ENCODE results near the gene PDZD2.

PDZD2 gene

DNA sequence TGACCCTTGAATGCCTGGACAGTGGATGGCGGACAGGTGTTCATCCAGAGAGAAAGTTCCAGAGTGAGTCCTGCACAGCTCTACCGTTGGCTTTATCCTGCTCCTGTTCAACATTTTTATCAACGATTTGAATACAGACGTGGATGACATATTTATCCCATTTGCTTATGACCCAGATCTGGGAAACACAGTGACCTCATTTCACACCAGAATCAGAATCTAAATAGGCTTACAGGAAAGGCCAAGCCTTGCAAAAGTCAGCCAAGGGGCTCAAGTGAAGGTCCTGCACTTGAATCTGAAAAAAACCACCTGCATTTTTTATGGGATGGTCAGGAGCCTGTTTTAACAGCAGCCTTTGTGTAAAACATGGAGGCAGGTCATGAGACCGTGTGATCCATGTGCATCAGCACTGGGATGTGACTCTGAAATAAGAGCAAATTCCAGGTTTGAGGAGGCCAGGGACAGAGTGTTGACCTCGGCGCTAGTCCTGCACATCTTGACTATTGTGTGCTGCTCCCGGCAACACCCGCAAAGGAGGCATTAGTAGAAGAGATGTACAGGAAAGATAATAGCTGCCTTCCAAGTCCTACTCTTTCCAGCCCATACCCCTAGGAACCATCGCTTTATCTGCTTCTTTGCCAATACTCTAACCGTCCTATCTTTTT lies 18.5 kb downstream of the PDZD2 start:
- Histone ChIP-seq H3K79me2 (ENCODE audit: control insufficient read depth, low read length) (no peaks in the 10 kb centered on the region), H3F3A (ENCODE audit: control insufficient read depth, insufficient read depth) (no peaks in the 10 kb centered on the region), H3K4me3 (ENCODE audit: low read length) (no peak overlapping the region), H3K27me3 (ENCODE audit: control insufficient read depth, low read length) (no peaks in the 10 kb centered on the region), H3K4me1 (ENCODE audit: control insufficient read depth, low read length) (no peaks in the 10 kb centered on the region), H4K20me1 (ENCODE audit: control insufficient read depth, insufficient read depth, low read depth, low read length) (no peaks in the 10 kb centered on the region), H3K27ac (ENCODE audit: low read depth, low read length) (no peak overlapping the region), H3K4me2 (ENCODE audit: low read length) (no peak overlapping the region), H3K36me3 (ENCODE audit: control insufficient read depth, low read length) (no peaks in the 10 kb centered on the region), H3K9me2 (replicated peaks; ENCODE audit: control insufficient read depth, low read length) (no peaks in the 10 kb centered on the region), H3K9me3 (ENCODE audit: control insufficient read depth, insufficient read depth, low read length) (no peaks in the 10 kb centered on the region)
- TF ChIP-seq, protein P1, sequence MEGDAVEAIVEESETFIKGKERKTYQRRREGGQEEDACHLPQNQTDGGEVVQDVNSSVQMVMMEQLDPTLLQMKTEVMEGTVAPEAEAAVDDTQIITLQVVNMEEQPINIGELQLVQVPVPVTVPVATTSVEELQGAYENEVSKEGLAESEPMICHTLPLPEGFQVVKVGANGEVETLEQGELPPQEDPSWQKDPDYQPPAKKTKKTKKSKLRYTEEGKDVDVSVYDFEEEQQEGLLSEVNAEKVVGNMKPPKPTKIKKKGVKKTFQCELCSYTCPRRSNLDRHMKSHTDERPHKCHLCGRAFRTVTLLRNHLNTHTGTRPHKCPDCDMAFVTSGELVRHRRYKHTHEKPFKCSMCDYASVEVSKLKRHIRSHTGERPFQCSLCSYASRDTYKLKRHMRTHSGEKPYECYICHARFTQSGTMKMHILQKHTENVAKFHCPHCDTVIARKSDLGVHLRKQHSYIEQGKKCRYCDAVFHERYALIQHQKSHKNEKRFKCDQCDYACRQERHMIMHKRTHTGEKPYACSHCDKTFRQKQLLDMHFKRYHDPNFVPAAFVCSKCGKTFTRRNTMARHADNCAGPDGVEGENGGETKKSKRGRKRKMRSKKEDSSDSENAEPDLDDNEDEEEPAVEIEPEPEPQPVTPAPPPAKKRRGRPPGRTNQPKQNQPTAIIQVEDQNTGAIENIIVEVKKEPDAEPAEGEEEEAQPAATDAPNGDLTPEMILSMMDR (IDR thresholded peaks at IDR 0.05; ENCODE audit: low read depth, low read length, poor library complexity, severe bottlenecking): no peak
- TF ChIP-seq EZH2phosphoT487 (IDR thresholded peaks at IDR 0.05; ENCODE audit: borderline replicate concordance, low read length): no peak

- Histone ChIP-seq H3K4me3 (ENCODE audit: low read length) (no peak overlapping the region), H3K27ac (ENCODE audit: low read depth, low read length) (no peak overlapping the region), H3K9me3 (ENCODE audit: control insufficient read depth, insufficient read depth, low read length) (no peaks in the 10 kb centered on the region), H3K27me3 (ENCODE audit: control insufficient read depth, low read length) (no peaks in the 10 kb centered on the region), H3K4me1 (ENCODE audit: control insufficient read depth, low read length) (no peaks in the 10 kb centered on the region), H3F3A (ENCODE audit: control insufficient read depth, insufficient read depth) (no peaks in the 10 kb centered on the region), H3K79me2 (ENCODE audit: control insufficient read depth, low read length) (no peaks in the 10 kb centered on the region), H4K20me1 (ENCODE audit: control insufficient read depth, insufficient read depth, low read depth, low read length) (no peaks in the 10 kb centered on the region), H3K36me3 (ENCODE audit: control insufficient read depth, low read length) (no peaks in the 10 kb centered on the region), H3K4me2 (ENCODE audit: low read length) (no peak overlapping the region), H3K9me2 (replicated peaks; ENCODE audit: control insufficient read depth, low read length) (no peaks in the 10 kb centered on the region)
- TF ChIP-seq EZH2phosphoT487 (IDR thresholded peaks at IDR 0.05; ENCODE audit: borderline replicate concordance, low read length): no peak
- TF ChIP-seq, protein P1 (IDR thresholded peaks at IDR 0.05; ENCODE audit: low read depth, low read length, poor library complexity, severe bottlenecking): no peak
These were observed 22.3 kb downstream of the PDZD2 start for GRCh38 chr5:31661257-31661656.

DNA sequence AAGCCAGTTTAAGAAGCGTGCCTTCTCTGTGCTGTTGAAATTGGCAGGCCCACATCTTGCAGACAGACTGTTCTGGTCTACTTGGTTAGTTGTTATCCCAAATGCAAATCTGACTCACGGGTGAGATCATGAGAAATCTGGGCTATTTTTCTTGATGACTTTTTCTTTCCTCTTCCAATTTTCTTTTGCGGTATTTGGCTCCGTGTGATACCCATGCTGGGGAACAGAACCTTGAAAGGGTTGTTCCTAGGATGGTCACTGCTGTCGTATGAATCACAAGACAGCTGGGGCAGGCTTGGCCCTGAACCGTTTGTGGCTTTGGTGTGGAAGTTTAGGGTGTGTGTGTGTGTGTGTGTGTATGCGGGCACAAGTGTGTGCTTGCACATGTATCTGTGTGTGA lies 24.6 kb downstream of the PDZD2 start:
- no peak overlapping the region for H3K4me3 ChIP-seq (ENCODE audit: low read length)
- no peaks in the 10 kb centered on the region for H3K4me1 ChIP-seq (ENCODE audit: control insufficient read depth, low read length)
- H3K27ac ChIP-seq (ENCODE audit: low read depth, low read length): no peak overlapping the region
- H3K4me2 ChIP-seq (ENCODE audit: low read length): no peak overlapping the region
- H3K27me3 ChIP-seq (ENCODE audit: control insufficient read depth, low read length): no peaks in the 10 kb centered on the region
- H3K9me3 ChIP-seq (ENCODE audit: control insufficient read depth, insufficient read depth, low read length): no peaks in the 10 kb centered on the region
- no peaks in the 10 kb centered on the region for H3K36me3 ChIP-seq (ENCODE audit: control insufficient read depth, low read length)
- no peaks in the 10 kb centered on the region for H3K79me2 ChIP-seq (ENCODE audit: control insufficient read depth, low read length)
- H3K9me2 ChIP-seq (replicated peaks; ENCODE audit: control insufficient read depth, low read length): no peaks in the 10 kb centered on the region
- H3F3A ChIP-seq (ENCODE audit: control insufficient read depth, insufficient read depth): no peaks in the 10 kb centered on the region
- no peak for TF ChIP-seq EZH2phosphoT487 (IDR thresholded peaks at IDR 0.05; ENCODE audit: borderline replicate concordance, low read length)
- TF ChIP-seq, protein P1 (IDR thresholded peaks at IDR 0.05; ENCODE audit: low read depth, low read length, poor library complexity, severe bottlenecking): no peak
- H4K20me1 ChIP-seq (ENCODE audit: control insufficient read depth, insufficient read depth, low read depth, low read length): no peaks in the 10 kb centered on the region

Measured in DOHH2 (cell line).